NCI-H1092 treated with DMSO at 0.1 percent for 48 hours (cell line): ENCODE data around the gene BMPER.
A peak's percentile ranks its signal among the peaks of the same experiment; 100 is the strongest.

ENCODE experiments used
- DNase-seq: peaks from one replicate; lab custom pipeline; 2025; lab: John Stamatoyannopoulos, UW

The BMPER gene

DNA sequence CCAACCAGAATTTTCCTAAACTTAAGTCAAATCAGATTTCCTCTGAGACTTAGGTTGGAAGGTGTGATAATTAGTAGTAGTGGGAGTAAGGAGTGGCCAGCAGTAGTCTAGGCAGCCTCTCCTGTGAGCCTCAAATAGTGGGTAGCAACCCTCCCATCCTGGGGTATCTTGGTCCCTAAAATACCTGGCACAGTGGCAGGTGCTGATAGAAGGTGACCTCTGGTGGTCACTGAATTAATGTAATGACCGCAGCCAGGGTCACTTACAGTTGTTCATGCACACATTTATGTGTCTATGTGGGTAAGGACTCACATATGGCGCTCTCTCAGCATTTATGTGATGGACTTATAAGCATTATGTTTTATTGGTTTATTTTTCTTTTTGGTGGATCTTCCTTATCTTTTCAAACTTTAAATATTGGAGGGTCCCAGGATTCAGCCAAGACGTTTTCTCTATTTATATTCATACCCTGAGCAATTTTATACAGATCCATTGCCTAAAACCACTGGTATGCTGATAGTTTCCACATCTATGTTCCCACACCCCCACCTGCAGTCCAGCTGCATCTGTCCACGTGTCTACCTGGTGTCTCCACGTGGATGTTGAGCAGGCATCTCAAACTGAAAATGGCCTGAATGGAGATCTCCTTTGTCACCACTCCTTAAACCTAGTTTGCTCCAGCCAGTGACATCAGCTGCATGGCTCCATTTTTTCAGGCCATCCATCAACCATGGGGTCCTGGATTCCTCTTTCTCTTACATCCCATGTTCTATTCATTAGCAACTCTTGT, 18.3 kb downstream of the BMPER start:
- no peak for DNase-seq

DNA sequence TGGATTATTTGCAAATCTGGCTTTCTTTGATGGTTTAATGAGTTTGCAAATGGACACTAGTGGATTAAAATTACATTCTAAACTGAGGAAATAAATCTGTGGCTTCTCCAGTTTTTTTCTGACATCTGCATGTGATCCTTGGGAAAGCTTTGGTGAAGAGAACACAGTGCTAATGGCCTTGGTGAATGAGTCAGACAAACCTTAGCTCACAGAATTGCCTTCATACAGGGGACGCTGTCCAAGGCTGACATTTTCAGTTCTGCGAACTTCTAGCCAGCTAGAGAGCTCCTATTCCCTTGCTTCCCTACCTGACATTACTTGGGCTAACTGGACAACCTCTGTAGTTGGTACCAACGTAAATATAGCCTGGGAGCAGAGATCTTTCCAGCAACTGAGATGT, 21.2 kb downstream of the BMPER start:
- no peak for DNase-seq

DNA sequence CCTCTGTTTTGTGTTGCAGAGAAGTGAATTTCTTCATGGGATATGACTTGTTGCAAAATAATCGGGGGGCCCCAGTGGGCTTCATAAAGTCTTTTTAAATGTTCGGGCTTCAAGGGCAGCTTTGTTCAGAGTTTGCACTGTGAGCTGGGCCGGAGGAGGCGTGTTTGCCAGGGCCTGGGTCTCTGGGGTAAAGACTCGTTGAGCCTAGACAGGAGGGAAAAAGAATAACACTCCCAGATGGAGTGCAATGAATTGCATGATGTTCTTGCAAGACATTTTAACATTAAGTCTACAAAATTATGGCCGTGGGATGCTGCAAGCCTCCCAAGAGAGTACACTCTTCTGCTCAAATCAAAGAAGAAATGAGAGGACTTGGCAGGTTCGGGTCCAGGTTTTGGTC, 23.6 kb downstream of the BMPER start:
- no peak for DNase-seq

DNA sequence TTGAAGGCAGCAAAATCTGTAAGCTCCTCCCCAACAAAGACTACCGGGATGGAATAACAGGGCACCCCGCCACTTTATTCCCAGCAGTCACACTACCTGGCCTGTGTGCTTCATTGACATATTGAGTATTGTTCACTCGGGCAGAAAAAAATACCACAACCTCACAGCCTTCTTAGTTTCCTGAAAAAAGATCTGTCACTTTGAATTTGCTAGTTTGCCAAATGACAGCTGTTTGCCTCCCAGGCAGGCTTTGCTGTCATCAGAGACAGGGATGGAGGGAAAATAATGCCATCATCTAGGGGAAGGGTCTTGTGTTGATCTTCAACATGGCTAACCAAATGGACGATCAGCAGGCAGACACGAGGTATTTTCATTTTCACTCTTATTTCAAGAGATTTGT, 26.9 kb downstream of the BMPER start:
- DNase-seq, result no peak

DNA sequence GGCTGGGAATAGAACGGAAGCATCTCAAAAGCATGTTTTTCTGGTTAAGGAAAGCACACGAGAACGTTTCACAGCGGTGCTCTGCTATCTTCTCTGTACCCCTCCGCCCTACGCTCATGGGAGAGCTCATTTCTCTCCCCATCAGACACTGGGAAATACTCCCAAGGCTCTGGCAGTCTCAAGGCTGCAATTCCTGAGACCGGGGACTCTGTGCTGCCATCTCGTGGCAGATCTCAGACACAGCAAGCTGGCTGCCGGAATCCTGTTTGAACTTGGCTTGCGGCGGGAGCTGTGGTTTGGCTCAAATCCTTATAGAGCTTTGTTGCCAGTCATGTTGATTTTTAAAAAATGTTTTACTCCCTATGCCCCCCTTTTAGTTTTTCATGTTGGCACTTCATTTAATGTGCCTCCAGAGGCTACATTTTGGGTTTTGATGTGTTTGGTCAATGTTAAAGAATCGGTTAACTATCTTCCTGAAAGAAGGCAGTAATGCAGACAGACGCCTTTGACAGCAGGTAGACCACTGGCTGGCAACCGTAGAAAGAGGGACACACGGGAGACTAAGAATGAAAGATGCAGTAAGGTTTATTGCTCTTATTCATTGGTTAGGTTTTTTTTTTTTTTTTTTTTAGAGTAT, 27.6 kb downstream of the BMPER start:
- DNase-seq, result peak; percentile 76

DNA sequence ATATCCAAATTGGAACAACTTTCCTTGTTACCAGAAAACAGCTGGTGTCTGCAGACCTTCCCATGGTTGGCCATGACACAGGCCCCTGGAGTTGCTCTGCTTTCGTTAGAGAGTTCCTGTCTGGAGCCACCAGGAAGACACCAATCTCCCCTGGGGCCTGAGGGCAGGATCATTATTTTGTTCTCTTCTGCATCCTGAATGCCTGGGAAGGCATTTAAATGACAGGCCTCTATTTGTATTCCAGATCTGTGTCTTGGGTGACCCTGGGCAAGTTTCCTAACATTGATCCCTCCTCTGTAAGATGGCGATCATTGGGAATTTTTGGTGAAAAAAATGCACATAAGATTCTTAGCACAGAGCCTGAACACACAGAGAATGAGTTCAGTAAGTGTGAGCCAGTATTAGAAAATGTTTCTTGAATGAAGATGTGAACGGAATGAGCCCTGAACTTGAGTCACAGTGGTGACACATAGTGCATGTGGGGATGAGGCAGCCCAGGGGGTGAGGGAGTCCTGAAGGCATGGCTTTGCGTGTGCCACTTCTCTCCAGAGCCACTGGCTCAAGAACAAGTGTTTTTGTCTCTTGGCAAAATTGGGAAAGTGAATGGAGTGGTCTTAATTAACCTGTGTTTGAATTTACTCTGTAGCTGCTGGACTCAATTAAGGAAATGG, 28.4 kb downstream of the BMPER start:
- DNase-seq, result no peak

DNA sequence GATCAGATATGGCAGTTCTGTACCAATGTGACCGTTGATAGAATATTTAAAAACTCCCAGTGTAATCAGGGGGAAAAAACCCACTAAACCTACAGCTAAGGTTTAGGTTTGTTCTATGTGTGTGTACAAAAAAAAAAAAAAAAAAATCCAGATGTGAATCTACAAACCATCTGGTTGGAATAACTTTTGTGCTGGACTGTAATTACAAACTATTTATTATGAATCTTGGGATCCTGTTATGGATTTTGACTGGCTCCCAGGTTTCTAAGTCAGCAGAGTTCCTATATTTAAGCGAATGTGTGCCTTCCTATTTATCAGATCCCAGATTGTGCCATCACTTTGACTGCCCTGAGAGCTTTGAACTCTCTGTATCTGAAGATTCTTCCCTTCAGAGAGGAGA, 29.1 kb downstream of the BMPER start:
- DNase-seq, result no peak

DNA sequence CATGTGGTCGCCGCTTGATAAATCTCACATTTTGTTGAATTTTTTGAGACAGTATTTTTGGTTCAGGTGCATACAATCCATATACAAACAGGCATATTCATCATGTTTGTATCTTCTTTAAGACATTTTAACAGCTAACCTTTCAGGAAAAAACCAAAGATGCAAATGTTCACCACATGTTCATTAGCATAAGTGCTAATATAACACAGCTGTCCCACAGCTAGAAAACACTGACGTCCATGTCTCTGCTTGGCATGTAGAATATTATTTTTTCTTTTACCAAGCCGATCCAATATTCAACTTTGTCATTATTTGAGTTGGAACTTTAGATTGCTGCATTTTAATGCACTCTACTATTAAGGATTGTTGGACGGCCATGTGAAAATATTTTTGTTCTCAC, 31.2 kb downstream of the BMPER start:
- no peak for DNase-seq

DNA sequence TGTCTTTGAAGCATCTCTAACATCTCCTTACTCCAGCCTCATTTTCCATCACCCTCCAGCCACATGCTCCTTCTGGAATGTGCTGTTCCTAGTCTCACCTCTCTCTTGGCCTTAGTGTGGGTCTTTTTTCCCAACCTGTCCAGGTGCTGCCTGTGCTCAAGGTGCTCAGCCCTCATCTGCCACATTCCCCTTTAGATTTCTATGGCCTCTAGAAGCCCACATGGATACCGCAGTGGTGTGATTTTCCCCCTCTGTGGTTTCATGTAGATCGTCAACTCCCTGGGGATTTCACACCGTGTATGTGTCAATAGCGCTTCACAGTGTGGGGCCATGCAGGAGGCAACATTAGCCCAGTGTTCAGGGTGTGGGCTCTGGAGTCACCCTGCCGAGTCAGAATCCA, 32.5 kb downstream of the BMPER start:
- DNase-seq, result no peak

DNA sequence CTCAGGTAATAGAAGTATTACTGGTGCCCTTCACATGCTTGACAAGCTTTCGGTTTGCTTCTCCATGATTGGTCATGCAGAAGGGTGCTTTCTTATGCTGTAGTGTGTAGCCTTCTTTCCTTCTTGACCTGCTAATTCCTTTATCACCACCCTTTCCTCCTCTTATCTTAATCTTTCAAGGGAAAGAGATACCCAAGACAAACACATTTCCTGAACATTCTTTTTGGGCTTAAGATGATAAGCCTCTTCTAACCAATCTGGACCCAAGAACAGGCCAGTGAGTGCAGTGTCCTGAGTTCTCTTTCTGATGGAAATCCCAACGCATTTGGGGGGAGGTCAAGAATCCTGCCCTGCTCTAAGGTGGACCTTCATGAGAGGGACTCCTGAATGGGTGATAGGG, 33.8 kb downstream of the BMPER start:
- DNase-seq, result no peak

DNA sequence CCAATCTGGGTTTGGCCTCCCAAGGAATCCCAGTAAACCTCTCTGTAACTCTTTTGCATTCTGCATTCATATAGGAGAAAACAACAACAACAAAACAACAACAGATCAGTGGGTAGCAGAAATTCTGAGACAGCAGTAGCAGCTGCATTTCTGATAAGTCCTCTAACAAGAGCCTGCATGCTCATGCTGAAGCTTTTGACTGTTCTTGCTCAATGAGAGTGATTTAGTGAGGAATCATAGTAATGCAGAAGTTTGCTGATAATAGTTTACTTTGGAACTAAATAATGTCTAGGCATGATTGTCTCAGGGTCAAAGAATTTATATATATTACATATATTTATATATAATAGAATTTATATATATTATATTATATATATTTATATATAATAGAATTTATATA, 35.2 kb downstream of the BMPER start:
- no peak for DNase-seq

DNA sequence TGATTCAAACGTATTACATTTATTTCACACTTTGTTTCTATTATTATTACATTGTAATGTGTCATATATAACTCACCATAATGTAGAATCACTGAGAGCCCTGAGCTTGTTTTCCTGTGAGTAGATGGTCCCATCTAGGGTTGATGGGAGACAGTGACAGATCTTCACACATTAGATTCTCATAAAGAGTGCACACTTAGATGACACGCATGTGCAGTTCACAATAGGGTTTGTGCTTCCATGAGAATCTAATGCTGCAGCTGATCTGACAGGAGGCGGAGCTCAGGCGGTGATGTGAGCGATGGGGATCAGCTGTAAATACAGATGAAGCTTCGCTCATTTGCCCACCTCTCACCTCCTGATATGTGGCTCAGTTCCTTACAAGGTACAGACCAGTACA, 36.1 kb downstream of the BMPER start:
- no peak for DNase-seq

DNA sequence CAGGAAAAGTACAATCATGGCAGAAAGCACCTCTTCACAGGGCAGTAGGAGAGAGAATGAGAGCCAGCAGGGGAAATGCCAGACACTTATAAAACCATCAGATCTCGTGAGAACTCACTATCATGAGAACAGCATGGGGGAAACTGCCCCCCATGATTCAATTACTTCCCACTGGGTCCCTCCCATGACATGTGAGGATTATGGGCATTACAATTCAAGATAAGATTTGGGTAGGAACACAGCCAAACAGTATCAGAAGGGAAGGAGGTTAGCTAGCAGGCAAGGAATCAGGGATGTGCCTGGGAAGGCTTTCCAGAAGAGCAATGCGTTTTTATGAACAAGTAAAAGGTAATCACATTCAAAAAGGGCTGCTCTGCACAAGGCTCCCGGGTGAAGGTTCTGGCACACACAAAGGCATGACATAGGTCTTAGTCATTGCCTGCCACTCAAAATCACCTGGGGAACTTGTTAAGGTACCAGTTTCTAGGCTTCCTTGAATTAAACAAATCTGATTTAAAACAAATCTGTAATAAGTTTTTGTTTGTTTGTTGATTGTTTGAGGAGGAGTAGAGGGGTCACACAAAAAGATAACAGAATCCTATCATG, 40.9 kb downstream of the BMPER start:
- DNase-seq, result no peak

DNA sequence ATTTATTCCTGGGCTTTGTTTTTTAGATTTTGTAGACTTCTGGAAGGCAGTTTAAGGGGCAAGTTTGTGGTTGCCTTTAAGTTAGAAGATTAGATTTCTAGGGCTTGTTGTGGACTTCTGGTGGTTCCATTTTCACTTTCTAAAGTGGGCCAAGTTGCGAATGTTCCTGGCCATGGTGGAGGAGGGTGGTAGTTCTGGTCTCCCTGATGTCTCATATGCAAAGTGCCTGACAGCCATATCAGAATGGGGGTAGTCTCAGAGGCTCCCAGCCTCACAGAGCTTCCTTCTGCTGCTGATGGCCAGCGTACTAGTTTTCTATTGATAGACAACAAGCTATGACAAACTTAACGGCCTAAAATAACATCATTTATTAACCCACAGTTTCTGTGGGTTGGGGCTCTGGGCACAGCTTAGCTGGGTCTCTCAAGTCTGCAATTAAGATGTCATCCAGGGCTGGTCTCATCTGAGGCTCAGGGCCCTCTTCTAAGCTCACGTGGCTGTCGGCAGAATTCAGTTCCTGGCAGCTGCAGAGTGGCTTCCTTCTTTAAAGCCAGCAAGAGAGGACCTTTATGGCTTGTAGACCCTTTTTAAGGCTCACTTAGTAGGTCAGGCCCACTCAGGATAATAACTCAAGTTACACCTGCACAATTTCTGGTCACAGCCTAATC, 44.8 kb downstream of the BMPER start:
- no peak for DNase-seq

DNA sequence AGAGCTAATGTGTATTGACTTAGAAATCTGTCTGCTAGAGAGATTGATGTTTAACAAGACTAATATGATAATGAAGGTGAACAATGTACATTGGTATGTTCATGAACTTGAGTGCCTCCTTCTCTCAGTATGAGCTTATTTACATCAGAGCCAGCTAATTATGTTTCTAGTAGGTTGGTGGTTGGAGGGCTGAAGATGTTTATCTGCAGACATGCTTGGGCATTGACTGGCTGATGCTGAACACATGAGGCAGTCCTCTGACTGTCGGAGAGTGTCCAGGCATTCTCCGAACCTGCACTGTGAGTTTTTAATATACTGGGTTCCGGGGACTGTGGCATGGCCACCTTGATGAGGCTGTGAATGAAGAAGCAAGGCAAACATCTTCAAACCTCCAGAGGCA, 47.5 kb downstream of the BMPER start:
- DNase-seq, result no peak

DNA sequence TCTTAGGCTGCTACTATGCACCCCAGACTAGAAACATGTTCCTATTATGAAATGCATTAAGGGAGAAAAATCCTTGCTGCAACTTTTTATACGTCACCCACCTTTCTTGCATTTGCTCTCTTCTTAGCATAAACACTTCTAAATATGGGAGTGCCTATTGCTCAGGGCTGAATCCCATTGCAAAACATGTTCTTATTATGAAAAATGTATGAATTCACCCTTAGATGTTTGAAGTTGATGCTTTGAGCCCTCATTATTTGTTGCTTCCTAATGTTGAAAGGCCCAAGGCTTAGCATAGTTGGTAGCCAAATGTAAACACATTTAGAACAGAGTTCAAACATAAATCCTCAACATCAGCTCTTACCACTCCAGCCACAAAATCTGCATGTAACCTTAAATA, 52.8 kb downstream of the BMPER start:
- no peak for DNase-seq

DNA sequence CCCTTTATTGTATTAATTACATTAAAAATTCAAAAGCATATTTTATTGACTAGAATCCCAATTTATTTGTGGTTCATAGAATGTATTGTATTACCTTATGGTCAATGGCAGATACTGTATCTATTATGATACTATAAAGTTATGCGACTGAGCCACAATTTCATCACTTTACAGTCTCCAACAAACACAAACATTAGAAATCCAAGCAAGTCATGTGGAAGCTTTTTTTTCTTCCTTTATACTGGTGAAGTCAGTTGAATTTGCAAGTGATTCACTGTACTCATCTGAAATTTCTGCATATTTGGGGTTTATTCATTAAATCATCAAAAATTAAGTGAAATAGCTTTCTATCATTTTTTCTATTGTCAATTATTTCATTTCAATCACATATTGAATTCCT, 54.3 kb downstream of the BMPER start:
- no peak for DNase-seq

DNA sequence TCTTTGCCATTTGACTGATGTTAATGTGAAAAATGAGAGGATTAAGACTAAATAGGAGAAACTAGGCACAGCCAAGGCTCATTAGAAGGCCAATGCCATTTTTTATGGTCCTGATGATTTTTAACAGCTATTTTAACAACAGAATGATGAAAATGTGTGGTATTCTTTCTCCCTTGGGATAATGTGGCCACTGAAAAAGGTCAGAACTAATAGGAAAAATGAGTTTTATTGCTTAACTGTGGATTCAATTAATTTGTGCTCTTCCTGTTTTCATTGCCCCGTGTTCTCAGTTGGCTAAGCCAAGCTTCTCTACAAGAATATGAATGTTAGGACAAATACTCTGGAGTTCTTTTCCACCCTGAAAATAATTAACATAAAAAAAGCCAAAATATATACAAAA, 56.6 kb downstream of the BMPER start:
- DNase-seq, result no peak

DNA sequence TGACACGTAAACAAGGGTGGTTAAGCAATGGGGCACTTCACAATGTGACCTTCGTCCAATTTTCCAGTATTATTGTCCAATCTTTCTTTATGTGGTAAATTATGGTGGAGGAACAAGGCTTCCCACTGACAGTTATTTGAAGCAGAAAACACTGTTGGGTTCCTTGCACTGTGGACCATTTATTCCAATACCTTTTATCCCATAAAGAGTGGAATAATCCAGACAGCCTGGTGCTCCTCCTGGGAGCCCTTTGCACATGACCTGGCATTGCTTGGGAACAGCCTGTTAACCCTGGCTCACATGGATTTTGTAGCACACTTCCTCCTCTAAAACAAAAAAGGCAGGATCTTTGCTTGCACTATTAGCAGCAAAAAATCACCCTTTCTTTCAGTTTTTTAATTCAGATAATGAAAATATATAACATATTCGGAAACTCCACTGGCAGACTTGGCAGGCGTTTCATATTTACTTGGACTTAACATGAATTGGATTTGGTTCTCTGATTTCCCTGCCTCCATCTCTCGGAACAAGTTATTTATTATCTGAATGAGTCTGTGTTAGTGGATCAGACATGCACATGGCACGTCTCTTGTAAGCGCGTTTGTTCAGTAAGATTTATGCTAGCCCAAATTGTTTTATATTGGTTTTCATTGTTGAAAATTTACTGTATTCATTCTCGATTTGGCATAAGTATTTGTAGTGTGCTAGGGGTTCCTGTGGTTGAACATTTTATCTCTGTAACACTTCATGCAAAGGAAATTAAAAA, 59.3 kb downstream of the BMPER start:
- DNase-seq, result peak; percentile 69

DNA sequence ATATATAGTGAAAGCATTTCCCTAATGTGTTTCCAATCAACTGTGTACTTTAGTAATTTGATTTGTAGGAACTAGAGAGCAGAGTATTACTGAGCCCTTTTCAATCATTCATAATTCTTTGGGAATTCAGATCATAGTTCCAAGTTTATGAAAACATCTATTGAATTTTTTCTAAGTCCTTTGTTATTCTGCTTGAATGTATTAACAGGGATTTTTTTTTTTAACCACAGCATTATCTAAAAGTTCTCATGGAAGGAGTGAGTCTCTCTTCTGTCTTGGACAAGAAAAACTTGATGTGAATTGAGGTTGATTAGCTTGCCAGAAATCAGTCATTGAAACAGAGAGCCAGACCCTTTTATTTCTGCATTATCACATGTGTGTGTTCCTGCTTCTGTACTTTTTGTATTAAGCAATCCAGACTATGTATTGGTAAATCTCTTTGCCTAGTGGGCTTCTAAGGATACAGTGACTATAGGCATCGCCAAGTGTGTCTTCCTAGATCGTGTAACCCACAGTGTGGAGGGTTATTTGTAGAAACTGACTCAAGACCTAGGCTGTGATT, 59.9 kb downstream of the BMPER start:
- no peak for DNase-seq

DNA sequence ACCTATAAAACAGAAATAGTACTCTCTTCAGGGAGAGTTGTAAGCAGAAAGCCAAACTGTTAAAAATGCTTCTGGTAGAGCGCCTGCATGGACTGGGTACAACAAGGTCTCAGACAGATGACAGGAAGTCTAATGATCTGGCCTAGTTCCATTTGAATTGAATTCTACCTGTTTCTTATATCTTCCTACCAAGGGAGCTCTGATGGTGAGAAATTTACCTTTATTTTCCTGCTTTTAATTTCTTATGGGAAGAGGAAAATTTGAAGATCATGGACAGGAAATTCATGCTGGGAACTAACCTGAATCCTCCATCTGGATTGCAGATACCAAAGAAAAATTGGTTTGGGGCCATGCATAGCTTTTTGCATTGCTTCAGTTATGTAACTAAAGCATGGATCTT, 63.3 kb downstream of the BMPER start:
- no peak for DNase-seq
